ENCODE data around the gene NME5.
"Not testable (repeated sequence)": the region's sequence is repeated elsewhere in the genome, so short reads cannot be mapped to it uniquely, and the experiment has no call there.

NME5 gene

DNA sequence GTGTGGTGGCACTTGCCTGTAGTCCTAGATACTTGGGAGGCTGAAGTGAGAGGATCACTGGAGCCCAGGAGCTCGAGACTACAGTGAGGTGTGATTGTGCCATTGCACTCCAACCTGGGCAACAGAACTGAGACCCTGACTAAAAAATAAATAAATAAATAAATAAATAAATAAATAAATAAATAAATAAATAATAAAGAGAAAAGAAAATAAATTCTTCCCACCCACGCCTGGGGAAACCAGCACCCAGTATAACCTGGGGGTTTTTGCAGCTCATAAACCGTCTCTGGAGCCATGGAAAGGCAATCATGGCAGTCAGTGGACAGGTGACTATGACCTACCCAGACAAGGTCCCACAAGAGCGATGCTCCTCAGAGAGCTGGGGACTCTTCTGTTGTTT lies 47.5 kb downstream of the NME5 start:
- H3K4me3 ChIP-seq (ENCODE audit: low read depth, low read length): no peak overlapping the region
- TF ChIP-seq, protein P1, sequence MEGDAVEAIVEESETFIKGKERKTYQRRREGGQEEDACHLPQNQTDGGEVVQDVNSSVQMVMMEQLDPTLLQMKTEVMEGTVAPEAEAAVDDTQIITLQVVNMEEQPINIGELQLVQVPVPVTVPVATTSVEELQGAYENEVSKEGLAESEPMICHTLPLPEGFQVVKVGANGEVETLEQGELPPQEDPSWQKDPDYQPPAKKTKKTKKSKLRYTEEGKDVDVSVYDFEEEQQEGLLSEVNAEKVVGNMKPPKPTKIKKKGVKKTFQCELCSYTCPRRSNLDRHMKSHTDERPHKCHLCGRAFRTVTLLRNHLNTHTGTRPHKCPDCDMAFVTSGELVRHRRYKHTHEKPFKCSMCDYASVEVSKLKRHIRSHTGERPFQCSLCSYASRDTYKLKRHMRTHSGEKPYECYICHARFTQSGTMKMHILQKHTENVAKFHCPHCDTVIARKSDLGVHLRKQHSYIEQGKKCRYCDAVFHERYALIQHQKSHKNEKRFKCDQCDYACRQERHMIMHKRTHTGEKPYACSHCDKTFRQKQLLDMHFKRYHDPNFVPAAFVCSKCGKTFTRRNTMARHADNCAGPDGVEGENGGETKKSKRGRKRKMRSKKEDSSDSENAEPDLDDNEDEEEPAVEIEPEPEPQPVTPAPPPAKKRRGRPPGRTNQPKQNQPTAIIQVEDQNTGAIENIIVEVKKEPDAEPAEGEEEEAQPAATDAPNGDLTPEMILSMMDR (IDR thresholded peaks at IDR 0.05; ENCODE audit: low read depth, low read length, missing control alignments): no peak
- DNase-seq (ENCODE audit: low read depth): no peak

DNA sequence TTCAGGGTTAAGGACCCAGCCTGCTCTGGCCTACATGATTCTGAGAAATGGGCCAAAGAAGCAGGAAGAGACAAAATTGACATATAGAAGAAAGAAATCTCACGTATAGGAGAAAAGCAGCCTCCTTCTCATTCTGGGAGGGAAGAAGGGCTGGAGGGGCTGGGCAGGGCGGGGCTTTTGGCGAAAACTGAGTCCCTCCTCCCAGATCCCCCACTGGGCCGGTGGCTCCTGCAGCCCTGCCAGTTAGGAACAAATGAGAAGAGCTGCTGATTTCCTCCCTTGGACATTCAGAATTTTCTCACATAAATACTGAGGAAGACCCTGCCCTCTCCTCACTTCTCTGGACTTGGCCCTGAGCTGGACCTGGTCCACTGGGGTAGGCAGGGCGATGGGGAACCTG lies 55.5 kb downstream of the NME5 start, which contains the start of gene WNT8A:
Gene WNT8A, plus strand, starts transcription at position 332 of the 400 bp plus-strand sequence. CDS start 95 bp downstream, outside the sequence.
- TF ChIP-seq, protein P1 (IDR thresholded peaks at IDR 0.05; ENCODE audit: low read depth, low read length, missing control alignments): no peak
- no peak for DNase-seq (ENCODE audit: low read depth)
- H3K4me3 ChIP-seq (ENCODE audit: low read depth, low read length): no peak within 1 kb of the TSS

DNA sequence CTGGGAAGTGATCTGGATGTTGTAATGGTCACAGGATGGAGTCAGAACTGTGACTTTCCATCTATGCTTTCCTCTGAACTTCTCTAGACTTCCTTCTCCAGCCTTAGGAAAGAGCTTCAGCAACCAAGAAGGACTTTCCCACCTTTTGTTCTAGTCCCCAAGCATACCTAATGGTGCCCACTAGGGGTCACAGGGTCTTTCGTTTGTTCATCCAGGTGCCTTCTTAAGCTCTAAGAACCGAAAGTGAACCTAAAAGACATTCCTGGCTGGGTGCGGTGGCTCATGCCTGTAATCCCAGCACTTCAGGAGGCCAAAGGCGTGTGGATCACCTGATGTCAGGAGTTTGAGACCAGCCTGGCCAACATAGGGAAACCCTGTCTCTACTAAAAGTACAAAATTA lies 57.2 kb downstream of the NME5 start:
- TF ChIP-seq, protein P1 (IDR thresholded peaks at IDR 0.05; ENCODE audit: low read depth, low read length, missing control alignments): peak; percentile 23
- DNase-seq (ENCODE audit: low read depth): no peak
- H3K4me3 ChIP-seq (ENCODE audit: low read depth, low read length): no peak overlapping the region

DNA sequence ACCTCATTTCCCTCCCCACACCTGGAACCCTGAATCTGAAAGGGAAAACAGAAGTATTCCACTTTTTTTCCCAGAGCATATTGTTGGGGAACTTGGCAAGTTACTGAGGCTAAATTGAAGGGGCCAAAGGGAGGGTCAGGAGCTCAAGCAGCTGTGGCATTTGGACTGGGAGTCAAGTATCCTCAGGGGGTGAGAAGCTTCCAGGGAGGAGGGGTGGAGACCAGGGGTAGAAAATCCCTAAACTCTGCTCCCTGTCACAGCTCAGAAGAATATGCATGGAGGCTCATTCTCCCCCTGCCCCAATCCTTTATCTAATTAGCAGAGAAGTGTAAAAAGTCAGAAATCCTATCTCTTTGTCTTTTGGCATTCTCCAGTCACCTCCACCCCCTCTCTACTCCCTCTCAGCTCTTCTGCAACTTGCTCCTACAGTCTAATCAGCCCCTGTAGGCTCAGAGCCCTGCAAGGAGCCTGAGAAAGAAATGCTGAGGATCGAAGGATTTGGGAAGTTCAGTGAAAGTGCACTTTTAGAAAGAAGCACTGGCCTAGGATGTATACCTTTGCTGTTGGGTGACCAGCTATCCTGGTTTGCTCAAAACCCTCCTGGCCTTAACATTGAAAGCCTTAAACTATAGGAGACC lies 61.1 kb downstream of the NME5 start:
- no peak for DNase-seq (ENCODE audit: low read depth)
- H3K4me3 ChIP-seq (ENCODE audit: low read depth, low read length): no peak overlapping the region
- TF ChIP-seq, protein P1 (IDR thresholded peaks at IDR 0.05; ENCODE audit: low read depth, low read length, missing control alignments): no peak

DNA sequence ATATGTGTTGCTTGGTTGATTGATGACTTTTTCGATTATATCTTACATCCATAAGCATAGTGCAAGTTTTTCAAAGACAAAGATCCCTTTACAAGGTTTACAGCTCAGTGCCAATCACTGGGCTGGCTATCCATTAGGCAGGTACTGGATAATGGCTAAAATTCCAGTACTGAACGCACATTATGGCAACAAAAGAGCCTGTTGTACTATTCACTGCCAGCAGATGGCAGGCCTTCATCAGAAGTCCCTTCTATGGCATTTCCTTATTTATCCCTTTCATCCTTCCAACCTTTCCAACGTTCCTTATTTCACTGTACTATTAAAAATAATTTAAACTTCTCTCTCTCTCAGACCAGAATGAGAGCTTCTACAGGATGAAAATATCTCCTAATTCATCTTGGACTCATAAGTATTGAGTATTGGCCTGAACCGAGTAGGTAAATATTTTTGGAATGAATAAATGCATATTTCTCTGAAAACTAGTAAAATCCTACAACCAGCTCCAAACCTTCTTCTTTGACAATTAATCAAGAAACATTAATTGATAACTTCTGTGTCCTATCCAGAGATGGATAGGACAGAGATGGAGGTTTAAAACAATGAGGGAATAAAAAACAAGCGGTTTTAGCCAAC lies 62.0 kb downstream of the NME5 start:
- peak; percentile 24 for DNase-seq (ENCODE audit: low read depth)
- TF ChIP-seq, protein P1 (IDR thresholded peaks at IDR 0.05; ENCODE audit: low read depth, low read length, missing control alignments): peak; percentile 83
- H3K4me3 ChIP-seq (ENCODE audit: low read depth, low read length): no peak overlapping the region

DNA sequence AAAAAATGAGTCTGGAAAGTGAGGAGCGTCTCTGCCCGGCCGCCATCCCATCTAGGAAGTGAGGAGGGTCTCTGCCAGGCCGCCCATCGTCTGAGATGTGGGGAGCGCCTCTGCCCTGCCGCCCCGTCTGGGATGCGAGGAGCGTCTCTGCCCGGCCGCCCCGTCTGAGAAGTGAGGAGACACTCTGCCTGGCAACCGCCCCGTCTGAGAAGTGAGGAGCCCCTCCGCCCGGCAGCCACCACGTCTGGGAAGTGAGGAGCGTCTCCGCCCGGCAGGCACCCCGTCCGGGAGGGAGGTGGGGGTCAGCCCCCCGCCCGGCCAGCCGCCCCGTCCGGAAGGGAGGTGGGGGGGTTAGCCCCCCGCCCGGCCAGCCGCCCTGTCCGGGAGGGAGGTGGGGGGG lies 69.2 kb downstream of the NME5 start:
- H3K4me3 ChIP-seq (ENCODE audit: low read depth, low read length); DNase-seq (ENCODE audit: low read depth): not testable (repeated sequence)

DNA sequence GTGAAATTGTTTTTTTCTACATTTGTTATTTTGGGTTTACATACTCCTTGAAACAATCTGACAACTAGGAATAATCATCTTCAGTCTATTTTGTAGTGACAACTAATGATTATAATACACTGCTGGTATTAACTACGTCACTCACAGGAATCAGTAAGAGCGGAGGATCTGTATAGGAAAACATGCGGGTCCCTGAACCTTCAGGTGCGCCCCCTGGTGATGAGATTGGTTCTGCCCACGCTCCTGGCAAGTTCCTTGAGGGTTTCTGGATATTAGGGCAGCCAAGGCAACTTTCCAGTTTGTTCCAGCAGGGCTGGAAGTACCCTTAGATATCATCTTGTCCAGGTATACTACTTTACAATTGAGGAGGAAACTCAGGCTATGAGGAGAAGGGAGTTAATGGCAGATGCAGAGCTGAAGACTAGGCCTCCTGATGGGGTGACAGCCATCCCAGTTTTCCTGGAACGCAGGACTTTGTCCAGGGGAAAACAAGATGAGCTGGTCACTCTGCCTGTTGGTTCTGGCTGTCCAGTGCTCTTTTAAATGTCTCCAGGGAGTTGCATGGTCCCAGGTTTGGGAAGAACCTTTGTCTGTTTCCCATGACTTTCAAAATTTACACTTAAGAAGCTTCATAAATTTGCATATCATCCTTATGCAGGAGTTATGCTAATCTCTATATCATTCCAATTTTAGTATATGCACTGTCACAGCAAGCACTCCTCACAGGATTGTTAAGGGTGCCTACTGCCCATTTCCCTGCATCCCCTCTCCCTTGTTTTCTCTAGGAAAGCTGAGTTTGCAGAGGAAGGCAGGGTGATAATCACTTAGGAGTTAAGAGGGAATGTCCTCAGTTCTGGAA lies 70.3 kb downstream of the NME5 start:
- TF ChIP-seq, protein P1 (IDR thresholded peaks at IDR 0.05; ENCODE audit: low read depth, low read length, missing control alignments): peak; percentile 73
- DNase-seq (ENCODE audit: low read depth): peak; percentile 29
- H3K4me3 ChIP-seq (ENCODE audit: low read depth, low read length): no peak overlapping the region

Measured in GM12864 (cell line).